ENCODE results near the gene MRTO4.

DNA sequence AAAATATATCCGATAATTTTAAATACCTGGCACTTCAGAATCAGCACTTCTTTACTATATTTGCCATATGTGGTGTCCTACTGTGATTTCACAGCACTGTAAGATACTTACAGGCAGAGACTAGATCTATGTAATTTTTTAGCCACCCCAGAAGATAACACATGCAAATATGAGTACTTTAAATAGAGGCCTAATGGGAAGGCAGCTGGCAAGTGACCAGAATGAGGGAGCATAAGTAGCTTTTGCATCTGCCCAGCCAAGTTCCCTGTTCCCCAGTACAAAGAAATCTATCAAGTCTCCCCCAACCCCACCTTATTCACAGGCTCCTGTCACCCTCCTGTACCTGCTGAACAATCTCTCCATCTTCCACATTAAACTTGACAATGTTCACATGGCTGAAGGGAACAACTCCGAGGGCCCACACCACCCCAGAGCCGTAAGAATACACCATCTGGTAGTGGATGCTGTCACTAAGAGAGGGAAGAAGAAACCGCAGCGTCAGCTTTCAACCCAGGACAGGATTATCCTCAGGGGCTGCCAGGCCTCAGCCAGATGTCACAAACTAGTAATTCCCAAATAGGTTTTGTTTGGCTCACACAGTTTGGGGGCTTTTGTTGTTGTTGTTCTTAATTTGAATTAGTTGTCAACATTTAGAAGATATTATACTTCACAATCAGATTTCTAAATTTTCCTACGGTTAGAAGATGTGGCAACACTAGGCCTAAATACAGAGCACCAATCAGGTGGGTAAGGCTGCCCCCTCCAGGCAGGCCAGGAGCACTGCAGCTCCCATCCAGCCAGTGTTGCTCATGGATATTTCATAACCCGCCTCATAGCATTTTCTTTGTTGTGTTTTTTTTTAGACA lies 10.7 kb upstream of the MRTO4 start:
- no peak for TF ChIP-seq POLR2A (IDR thresholded peaks at IDR 0.05; ENCODE audit: low read depth, low read length)
- no peak for TF ChIP-seq ZBTB33 (IDR thresholded peaks at IDR 0.05)

Measured in GM12878 (cell line).